CD14-positive monocyte (primary cell): ENCODE measurements around the gene VGF. TPM values are rescaled to one million over a fixed set of nuclear protein-coding genes. Genes with fewer than 3 reads are reported as not detected.

ENCODE experiments used
- DNase-seq, 3 donors: peaks; one replicate each; pipeline ENCODE4 v3.0.0-alpha.2; 2011 to 2022
- H2AFZ ChIP-seq: 2 replicates; pipeline ENCODE4 v1.6.0; 2012; ENCODE audit warnings: mild to moderate bottlenecking, low read depth, low read length, inconsistent platforms; ENCODE audit not compliant: insufficient read depth, poor library complexity, severe bottlenecking
- H3K27ac ChIP-seq, 2 donors: 1 replicate in 1 of 2; 2 replicates in 1 of 2; pipeline ENCODE4 v1.5.1; 2012 to 2013; ENCODE audit warnings: low read length in 2 of 2, control low read depth in 1 of 2, inconsistent platforms in 1 of 2, low read depth in 1 of 2, mild to moderate bottlenecking in 1 of 2
- H3K27me3 ChIP-seq, 2 donors: one replicate each; pipeline versions ENCODE4 v1.6.0 to v1.6.1; 2011 to 2013; ENCODE audit warnings: low read length in 2 of 2; ENCODE audit not compliant: control insufficient read depth in 2 of 2, insufficient read depth in 2 of 2
- H3K36me3 ChIP-seq, 2 donors: replicated peaks in 1 of 2; 1 replicate in 1 of 2; 2 replicates in 1 of 2; pipeline versions ENCODE4 v1.5.1 to v1.6.1; 2012 to 2013; ENCODE audit warnings: low read length in 2 of 2, control low read depth in 1 of 2, inconsistent platforms in 1 of 2, mild to moderate bottlenecking in 1 of 2; ENCODE audit not compliant: insufficient read depth in 2 of 2, control insufficient read depth in 1 of 2
- H3K4me1 ChIP-seq, 2 donors: 1 replicate in 1 of 2; 2 replicates in 1 of 2; pipeline versions ENCODE4 v1.5.1 to v1.6.1; 2012 to 2013; ENCODE audit warnings: low read length in 2 of 2, control low read depth in 1 of 2, inconsistent platforms in 1 of 2, mild to moderate bottlenecking in 1 of 2, moderate library complexity in 1 of 2; ENCODE audit not compliant: insufficient read depth in 2 of 2, control insufficient read depth in 1 of 2
- H3K4me2 ChIP-seq: replicated peaks from 2 replicates; pipeline ENCODE3; 2012; ENCODE audit warnings: low read length, moderate library complexity, mild to moderate bottlenecking; ENCODE audit not compliant: poor library complexity, severe bottlenecking; ENCODE audit errors: extremely low read depth
- H3K4me3 ChIP-seq, 3 experiments: fragments of 200-600 bp in 1 of 3; sonication (generic) in 1 of 3; replicated peaks in 1 of 3; 1 replicate in 2 of 3; 2 replicates in 1 of 3; pipeline ENCODE4 v1.5.1; 2011 to 2013; ENCODE audit warnings: low read length in 3 of 3, mild to moderate bottlenecking in 3 of 3, control low read depth in 2 of 3, low read depth in 2 of 3, inconsistent platforms in 1 of 3, moderate library complexity in 1 of 3
- H3K79me2 ChIP-seq: 2 replicates; pipeline ENCODE4 v1.6.0; 2012; ENCODE audit warnings: mild to moderate bottlenecking, control low read depth, inconsistent platforms, low read length, moderate library complexity; ENCODE audit not compliant: insufficient read depth
- H3K9ac ChIP-seq: 2 replicates; pipeline ENCODE4 v1.6.0; 2017; ENCODE audit warnings: low read length, mild to moderate bottlenecking; ENCODE audit not compliant: insufficient read depth, poor library complexity, severe bottlenecking
- H3K9me3 ChIP-seq, 2 donors: replicated peaks in 1 of 2; 1 replicate in 1 of 2; 2 replicates in 1 of 2; pipeline versions ENCODE4 v1.5.1 to v1.6.1; 2012 to 2013; ENCODE audit warnings: low read length in 2 of 2, control low read depth in 1 of 2; ENCODE audit not compliant: control insufficient read depth in 1 of 2, insufficient read depth in 1 of 2
- H4K20me1 ChIP-seq: 2 replicates; pipeline ENCODE4 v1.6.0; 2012; ENCODE audit warnings: mild to moderate bottlenecking, low read length, control low read depth, moderate library complexity; ENCODE audit not compliant: insufficient read depth
- H3K27ac Mint-ChIP-seq, 7 donors: one replicate each; pipeline ENCODE4 v1.8.0; 2020; ENCODE audit warnings: mild to moderate bottlenecking in 7 of 7, mixed read lengths in 7 of 7, moderate library complexity in 6 of 7, inconsistent platforms in 2 of 7
- H3K27me3 Mint-ChIP-seq, 3 donors: one replicate each; pipeline ENCODE4 v1.8.0; 2021 to 2022; ENCODE audit warnings: low read depth in 3 of 3, mild to moderate bottlenecking in 3 of 3, mixed read lengths in 3 of 3, moderate library complexity in 3 of 3, inconsistent platforms in 1 of 3
- H3K36me3 Mint-ChIP-seq, 2 donors: one replicate each; pipeline ENCODE4 v1.8.0; 2020; ENCODE audit warnings: mixed read lengths in 2 of 2, inconsistent platforms in 1 of 2, mild to moderate bottlenecking in 1 of 2
- H3K4me1 Mint-ChIP-seq: one replicate; pipeline ENCODE4 v1.8.0; 2020; ENCODE audit warnings: mild to moderate bottlenecking, mixed read lengths
- H3K4me3 Mint-ChIP-seq, 2 donors: one replicate each; pipeline ENCODE4 v1.8.0; 2020; ENCODE audit warnings: mild to moderate bottlenecking in 2 of 2, mixed read lengths in 2 of 2, moderate library complexity in 1 of 2
- H3K9me3 Mint-ChIP-seq, 7 donors: one replicate each; pipeline ENCODE4 v1.8.0; 2020 to 2022; ENCODE audit warnings: mixed read lengths in 7 of 7, mild to moderate bottlenecking in 6 of 7, moderate library complexity in 6 of 7, inconsistent platforms in 2 of 7
- CTCF ChIP-seq: fragments of 200-600 bp; IDR thresholded peaks from one replicate; pipeline ENCODE4 v1.8.0; 2022; ENCODE audit warnings: antibody characterized with exemption, mild to moderate bottlenecking
- whole genome bisulfite sequencing: methylation state at CpG from one replicate; pipeline ENCODE4 v1.1.5; 2013; ENCODE audit warnings: missing lambda C conversion rate; ENCODE audit not compliant: insufficient coverage; 5-methylcytosine and 5-hydroxymethylcytosine counted together
- intact Hi-C, 2 donors: fragments of 100-400 bp; cut with micrococcal nuclease; formaldehyde crosslinking; loops; one replicate each; pipeline versions ENCODE4 v1.15.0 to v1.15.1; 2023
- polyA plus RNA-seq, 3 donors: library from polyadenylated mRNA; depleted of rRNA in 1 of 3; unstranded in 2 of 3; stranded (reverse) in 1 of 3; fragments of 300-500 nt in 2 of 3; fragments of >200 nt in 1 of 3; fragmentation: Illumina TruSeq in 2 of 3; gene quantifications; 1 replicate in 2 of 3; 2 replicates in 1 of 3; pipeline ENCODE4 v1.2.3, GENCODE V29; 2012 to 2021

The VGF gene
- polyA plus RNA-seq, 3 donors: not detected

- Mint-ChIP-seq H3K4me3 (peak overlapping the region in 1 of 2 donors; percentile 84), H3K36me3 (peaks cover 0 to 2% of the 10 kb centered on the region in 2 donors), H3K4me1 (peaks cover 31% of the 10 kb centered on the region), H3K27me3 (peaks cover 31 to 72% (median 54%) of the 10 kb centered on the region in 3 donors), H3K27ac (no peak overlapping the region), H3K9me3 (peaks cover 0 to 2% (median 0%) of the 10 kb centered on the region in 7 donors)
- Histone ChIP-seq H3K9me3 (no peaks in the 10 kb centered on the region), H3K79me2 (no peaks in the 10 kb centered on the region), H3K36me3 (no peaks in the 10 kb centered on the region), H3K4me3 (no peak overlapping the region), H3K27ac (no peak overlapping the region), H3K4me1 (peaks cover 28 to 32% of the 10 kb centered on the region in 2 donors), H2AFZ (no peak overlapping the region), H4K20me1 (no peaks in the 10 kb centered on the region), H3K27me3 (peaks cover 4 to 26% of the 10 kb centered on the region in 2 donors), H3K9ac (no peak overlapping the region), H3K4me2 (no peak overlapping the region)
- no peak for DNase-seq
- intact Hi-C loops: no loop called here
- 67% methylated on average over 2 of the region's 3 CpGs for WGBS
- TF ChIP-seq CTCF: no peak
Measured at GRCh38 chr7:101127460-101128039, 37.8 kb downstream of the VGF start.

- Histone ChIP-seq H3K27me3 (peaks cover 4 to 26% of the 10 kb centered on the region in 2 donors), H3K79me2 (no peaks in the 10 kb centered on the region), H3K9me3 (no peaks in the 10 kb centered on the region), H3K4me1 (peaks cover 33 to 39% of the 10 kb centered on the region in 2 donors), H3K36me3 (no peaks in the 10 kb centered on the region), H3K9ac (no peak within 1 kb of the TSS), H3K27ac (no peak within 1 kb of the TSS), H3K4me3 (no peak within 1 kb of the TSS), H2AFZ (peak within 1 kb of the TSS; percentile 19), H3K4me2 (peak within 1 kb of the TSS; percentile 19), H4K20me1 (no peaks in the 10 kb centered on the region)
- intact Hi-C loops: no loop called here
- H3K9me3 Mint-ChIP-seq: peaks cover 0 to under 1% (median 0%) of the 10 kb centered on the region in 7 donors
- peaks cover 0 to 2% of the 10 kb centered on the region in 2 donors for H3K36me3 Mint-ChIP-seq
- peak within 1 kb of the TSS; percentile 24 to 84 for H3K4me3 Mint-ChIP-seq
- 9% methylated on average over 15 of the region's 22 CpGs for WGBS
- H3K4me1 Mint-ChIP-seq: peaks cover 38% of the 10 kb centered on the region
- H3K27ac Mint-ChIP-seq: peak within 1 kb of the TSS in 4 of 7 donors; percentile 0 to 62 (median 34)
- peak; percentile 58 to 79 (median 71) for DNase-seq
- peak; percentile 10 for TF ChIP-seq CTCF
- H3K27me3 Mint-ChIP-seq: peaks cover 32 to 73% (median 54%) of the 10 kb centered on the region in 3 donors
Measured at GRCh38 chr7:101126651-101127459, 38.5 kb downstream of the VGF start, which contains the start of gene SERPINE1. Gene SERPINE1, plus strand, starts transcription at chr7:101127104. Its CDS starts 1,290 bp downstream, at chr7:101128394.
